ENCODE results near the gene CAP2. TPM values are rescaled to one million over a fixed set of nuclear protein-coding genes. Genes with fewer than 3 reads are reported as not detected.
A peak's percentile ranks its signal among the peaks of the same experiment; 100 is the strongest.

The CAP2 gene
- total RNA-seq, 4 donors from 2014 or later: 4.8 to 10.1 (median 7.8) TPM

- H3K4me1 ChIP-seq: peaks cover 0 to 24% (median 17%) of the 10 kb centered on the region in 4 donors
- intact Hi-C loops (cut with DNase I; ENCODE audit: low total_unique reads): no loop called here
- no peaks in the 10 kb centered on the region for H3K36me3 ChIP-seq
- no peaks in the 10 kb centered on the region for H3K9me3 ChIP-seq
- TF ChIP-seq POLR2AphosphoS5 (IDR thresholded peaks at IDR 0.05): no peak
- TF ChIP-seq EP300 (IDR thresholded peaks at IDR 0.05; ENCODE audit: low read depth): no peak
- no peak for TF ChIP-seq POLR2A (IDR thresholded peaks at IDR 0.05)
- no peak for TF ChIP-seq CTCF (IDR thresholded peaks at IDR 0.05)
- in situ Hi-C loops (cut with MboI; ENCODE audit: low pct_ligation_motif_present in 1 of 4, low pct_unique_long_range_greater_than_20kb in 1 of 4, low sequenced_read_pairs in 3 of 4): no loop called here
- no peaks in the 10 kb centered on the region for H3K27me3 ChIP-seq
- peak overlapping the region in 3 of 4 donors; percentile 51 to 68 (median 58) for H3K27ac ChIP-seq
- H3K4me3 ChIP-seq: no peak overlapping the region
- 89 to 93% methylated on average over 3 to 4 of the region's 4 CpGs for WGBS, 2 donors (ENCODE audit: low coverage in 1 of 2)
- DNase-seq: no peak
Observed at GRCh38 chr6:17494177-17494576, 100.8 kb downstream of the CAP2 start.

GRCh38 chr6:17494919-17495318 is 101.5 kb downstream of the CAP2 start:
- H3K27ac ChIP-seq: peak overlapping the region in 2 of 4 donors; percentile 23 to 51
- H3K4me1 ChIP-seq: peaks cover 0 to 24% (median 17%) of the 10 kb centered on the region in 4 donors
- H3K36me3 ChIP-seq: no peaks in the 10 kb centered on the region
- TF ChIP-seq CTCF (IDR thresholded peaks at IDR 0.05): no peak
- TF ChIP-seq POLR2A (IDR thresholded peaks at IDR 0.05): no peak
- no peak for TF ChIP-seq EP300 (IDR thresholded peaks at IDR 0.05; ENCODE audit: low read depth)
- no peak for TF ChIP-seq POLR2AphosphoS5 (IDR thresholded peaks at IDR 0.05)
- no peak for DNase-seq
- WGBS, 2 donors (ENCODE audit: low coverage in 1 of 2): 60 to 84% methylated on average over 1 to 2 of the region's 2 CpGs
- no peaks in the 10 kb centered on the region for H3K27me3 ChIP-seq
- H3K4me3 ChIP-seq: no peak overlapping the region
- in situ Hi-C loops (cut with MboI; ENCODE audit: low pct_ligation_motif_present in 1 of 4, low pct_unique_long_range_greater_than_20kb in 1 of 4, low sequenced_read_pairs in 3 of 4): no loop called here
- no peaks in the 10 kb centered on the region for H3K9me3 ChIP-seq
- intact Hi-C loops (cut with DNase I; ENCODE audit: low total_unique reads): no loop called here

GRCh38 chr6:17497535-17498095 is 104.2 kb downstream of the CAP2 start:
- H3K9me3 ChIP-seq: no peaks in the 10 kb centered on the region
- intact Hi-C loops (cut with DNase I; ENCODE audit: low total_unique reads): no loop called here
- peaks cover 0 to 8% (median 1%) of the 10 kb centered on the region in 4 donors for H3K4me1 ChIP-seq
- no peak overlapping the region for H3K4me3 ChIP-seq
- no peaks in the 10 kb centered on the region for H3K36me3 ChIP-seq
- WGBS, 2 donors (ENCODE audit: low coverage in 1 of 2): 49 to 61% methylated on average over 4 of the region's 4 CpGs
- in situ Hi-C loops (cut with MboI; ENCODE audit: low pct_ligation_motif_present in 1 of 4, low pct_unique_long_range_greater_than_20kb in 1 of 4, low sequenced_read_pairs in 3 of 4): no loop called here
- DNase-seq: no peak
- H3K27me3 ChIP-seq: no peaks in the 10 kb centered on the region
- H3K27ac ChIP-seq: no peak overlapping the region
- TF ChIP-seq CTCF (IDR thresholded peaks at IDR 0.05): no peak
- TF ChIP-seq POLR2A (IDR thresholded peaks at IDR 0.05): no peak
- TF ChIP-seq EP300 (IDR thresholded peaks at IDR 0.05; ENCODE audit: low read depth): no peak
- TF ChIP-seq POLR2AphosphoS5 (IDR thresholded peaks at IDR 0.05): no peak

- H3K4me1 ChIP-seq: peaks cover 0 to 23% (median 0%) of the 10 kb centered on the region in 4 donors
- intact Hi-C loops (cut with DNase I; ENCODE audit: low total_unique reads): no loop called here
- H3K27ac ChIP-seq: no peak overlapping the region
- no peaks in the 10 kb centered on the region for H3K27me3 ChIP-seq
- H3K9me3 ChIP-seq: no peaks in the 10 kb centered on the region
- TF ChIP-seq POLR2A (IDR thresholded peaks at IDR 0.05) (no peak), CTCF (IDR thresholded peaks at IDR 0.05) (no peak)
- no peak overlapping the region for H3K4me3 ChIP-seq
- H3K36me3 ChIP-seq: no peaks in the 10 kb centered on the region
- 83 to 85% methylated on average over 2 to 3 of the region's 3 CpGs for WGBS, 2 donors (ENCODE audit: low coverage in 1 of 2)
- no peak for DNase-seq
- in situ Hi-C loops (cut with MboI; ENCODE audit: low pct_ligation_motif_present in 1 of 4, low pct_unique_long_range_greater_than_20kb in 1 of 4, low sequenced_read_pairs in 3 of 4): no loop called here
Observed at GRCh38 chr6:17501442-17501841, 108.0 kb downstream of the CAP2 start.

Measured in transverse colon (tissue), 4 donors.